ENCODE data around the gene CCDC32.
A peak's percentile ranks its signal among the peaks of the same experiment; 100 is the strongest.

Gene CCDC32

GRCh38 chr15:40564591-40565332, at the start of gene CCDC32:
CCDC32 (minus strand) TSS chr15:40565042; CDS start chr15:40563015, 2,027 bp downstream.
- Mint-ChIP-seq H3K36me3 (peaks cover 41% of the 10 kb centered on the region), H3K9me3 (no peaks in the 10 kb centered on the region), H3K27ac (peak within 1 kb of the TSS; percentile 91), H3K4me3 (peak within 1 kb of the TSS; percentile 87), H3K4me1 (peaks cover 34% of the 10 kb centered on the region)
- ATAC-seq (peak; percentile 97), DNase-seq (ENCODE audit: low spot score in 2 of 2) (peak; percentile 77 to 96)

GRCh38 chr15:40613080-40613479, 48.2 kb upstream of the CCDC32 start:
- H3K27ac Mint-ChIP-seq = no peak overlapping the region

GRCh38 chr15:40603935-40604334, 39.1 kb upstream of the CCDC32 start:
- no peak for ATAC-seq
- H3K4me3 Mint-ChIP-seq = no peak overlapping the region

More at GRCh38 chr15:40613080-40613479, 48.2 kb upstream of the CCDC32 start:
- no peaks in the 10 kb centered on the region for H3K4me1 Mint-ChIP-seq
- no peak for DNase-seq (ENCODE audit: low spot score in 2 of 2)
- H3K9me3 Mint-ChIP-seq = no peaks in the 10 kb centered on the region
- no peak for ATAC-seq
- H3K4me3 Mint-ChIP-seq = no peak overlapping the region
- H3K36me3 Mint-ChIP-seq = peaks cover 6% of the 10 kb centered on the region

GRCh38 chr15:40600956-40601355, 36.1 kb upstream of the CCDC32 start:
- no peaks in the 10 kb centered on the region for H3K4me1 Mint-ChIP-seq
- no peak overlapping the region for H3K27ac Mint-ChIP-seq
- H3K9me3 Mint-ChIP-seq = no peaks in the 10 kb centered on the region
- H3K36me3 Mint-ChIP-seq = no peaks in the 10 kb centered on the region
- ATAC-seq (no peak), DNase-seq (ENCODE audit: low spot score in 2 of 2) (no peak)
- no peak overlapping the region for H3K4me3 Mint-ChIP-seq

More at GRCh38 chr15:40603935-40604334, 39.1 kb upstream of the CCDC32 start:
- Mint-ChIP-seq H3K4me1 (no peaks in the 10 kb centered on the region), H3K27ac (no peak overlapping the region), H3K9me3 (no peaks in the 10 kb centered on the region), H3K36me3 (peaks cover 7% of the 10 kb centered on the region)
- no peak for DNase-seq (ENCODE audit: low spot score in 2 of 2)

- Mint-ChIP-seq H3K36me3 (peaks cover 8% of the 10 kb centered on the region), H3K4me1 (peaks cover 9% of the 10 kb centered on the region), H3K27ac (no peak overlapping the region), H3K4me3 (no peak overlapping the region), H3K9me3 (no peaks in the 10 kb centered on the region)
- no peak for DNase-seq (ENCODE audit: low spot score in 2 of 2)
- ATAC-seq = no peak
Measured at GRCh38 chr15:40598672-40599071, 33.8 kb upstream of the CCDC32 start.

GRCh38 chr15:40598126-40598525, 33.3 kb upstream of the CCDC32 start:
- Mint-ChIP-seq H3K9me3 (no peaks in the 10 kb centered on the region), H3K36me3 (peaks cover 14% of the 10 kb centered on the region), H3K4me3 (no peak overlapping the region), H3K27ac (no peak overlapping the region), H3K4me1 (peaks cover 15% of the 10 kb centered on the region)
- DNase-seq (ENCODE audit: low spot score in 2 of 2) = no peak
- no peak for ATAC-seq

GRCh38 chr15:40597024-40597423, 32.2 kb upstream of the CCDC32 start:
- DNase-seq (ENCODE audit: low spot score in 2 of 2) (no peak), ATAC-seq (no peak)
- Mint-ChIP-seq H3K27ac (no peak overlapping the region), H3K36me3 (peaks cover 25% of the 10 kb centered on the region), H3K4me1 (peaks cover 21% of the 10 kb centered on the region), H3K9me3 (no peaks in the 10 kb centered on the region), H3K4me3 (no peak overlapping the region)

- peaks cover 25% of the 10 kb centered on the region for H3K36me3 Mint-ChIP-seq
- DNase-seq (ENCODE audit: low spot score in 2 of 2) (no peak), ATAC-seq (no peak)
- H3K4me1 Mint-ChIP-seq = peaks cover 21% of the 10 kb centered on the region
- H3K9me3 Mint-ChIP-seq = no peaks in the 10 kb centered on the region
- H3K27ac Mint-ChIP-seq = no peak overlapping the region
- H3K4me3 Mint-ChIP-seq = no peak overlapping the region
Measured at GRCh38 chr15:40595773-40596172, 30.9 kb upstream of the CCDC32 start.

- ATAC-seq (no peak), DNase-seq (ENCODE audit: low spot score in 2 of 2) (no peak)
- H3K4me1 Mint-ChIP-seq = peaks cover 24% of the 10 kb centered on the region
- peak overlapping the region; percentile 83 for H3K4me3 Mint-ChIP-seq
- peaks cover 25% of the 10 kb centered on the region for H3K36me3 Mint-ChIP-seq
- no peak overlapping the region for H3K27ac Mint-ChIP-seq
- no peaks in the 10 kb centered on the region for H3K9me3 Mint-ChIP-seq
Measured at GRCh38 chr15:40595219-40595618, 30.4 kb upstream of the CCDC32 start.

- DNase-seq (ENCODE audit: low spot score in 2 of 2) (no peak), ATAC-seq (peak; percentile 70)
- Mint-ChIP-seq H3K4me1 (peaks cover 32% of the 10 kb centered on the region), H3K36me3 (peaks cover 25% of the 10 kb centered on the region), H3K4me3 (peak overlapping the region; percentile 83), H3K9me3 (no peaks in the 10 kb centered on the region), H3K27ac (peak overlapping the region; percentile 99)
Measured at GRCh38 chr15:40594429-40594836, 29.6 kb upstream of the CCDC32 start.

GRCh38 chr15:40593588-40594428, 29.0 kb upstream of the CCDC32 start, which contains the start of gene KNL1:
KNL1 (plus strand) TSS chr15:40594249; CDS start chr15:40602932, 8,683 bp downstream.
- peak within 1 kb of the TSS; percentile 99 for H3K27ac Mint-ChIP-seq
- H3K4me1 Mint-ChIP-seq = peaks cover 34% of the 10 kb centered on the region
- H3K36me3 Mint-ChIP-seq = peaks cover 25% of the 10 kb centered on the region
- H3K4me3 Mint-ChIP-seq = peak within 1 kb of the TSS; percentile 83
- H3K9me3 Mint-ChIP-seq = no peaks in the 10 kb centered on the region
- peak; percentile 90 for ATAC-seq
- DNase-seq (ENCODE audit: low spot score in 2 of 2) = peak; percentile 89 to 99

GRCh38 chr15:40593165-40593564, 28.3 kb upstream of the CCDC32 start:
- ATAC-seq (no peak), DNase-seq (ENCODE audit: low spot score in 2 of 2) (no peak)
- Mint-ChIP-seq H3K4me1 (peaks cover 34% of the 10 kb centered on the region), H3K27ac (peak overlapping the region; percentile 99), H3K36me3 (peaks cover 25% of the 10 kb centered on the region), H3K9me3 (no peaks in the 10 kb centered on the region), H3K4me3 (peak overlapping the region; percentile 83)

GRCh38 chr15:40591389-40591788, 26.5 kb upstream of the CCDC32 start:
- Mint-ChIP-seq H3K4me1 (peaks cover 34% of the 10 kb centered on the region), H3K36me3 (peaks cover 25% of the 10 kb centered on the region), H3K27ac (no peak overlapping the region)

GRCh38 chr15:40590667-40591050, 25.8 kb upstream of the CCDC32 start:
- peaks cover 34% of the 10 kb centered on the region for H3K4me1 Mint-ChIP-seq
- ATAC-seq (no peak), DNase-seq (ENCODE audit: low spot score in 2 of 2) (no peak)
- no peaks in the 10 kb centered on the region for H3K9me3 Mint-ChIP-seq
- H3K4me3 Mint-ChIP-seq = peak overlapping the region; percentile 88
- H3K27ac Mint-ChIP-seq = no peak overlapping the region
- peaks cover 25% of the 10 kb centered on the region for H3K36me3 Mint-ChIP-seq

More at GRCh38 chr15:40591389-40591788, 26.5 kb upstream of the CCDC32 start:
- Mint-ChIP-seq H3K9me3 (no peaks in the 10 kb centered on the region), H3K4me3 (no peak overlapping the region)
- no peak for ATAC-seq
- DNase-seq (ENCODE audit: low spot score in 2 of 2) = no peak

- Mint-ChIP-seq H3K9me3 (no peaks in the 10 kb centered on the region), H3K4me3 (no peak overlapping the region), H3K27ac (no peak overlapping the region), H3K36me3 (no peaks in the 10 kb centered on the region), H3K4me1 (no peaks in the 10 kb centered on the region)
- DNase-seq (ENCODE audit: low spot score in 2 of 2) = no peak
- no peak for ATAC-seq
Measured at GRCh38 chr15:40584191-40584590, 19.3 kb upstream of the CCDC32 start.
